HG02981 (cell line): ENCODE measurements around the gene VASP.

Experiments
- ATAC-seq: cut with Tn5 transposase; IDR thresholded peaks from one replicate; pipeline ENCODE4 v1.9.1; 2021; ENCODE audit warnings: mild to moderate bottlenecking, moderate library complexity; ENCODE audit not compliant: unreplicated experiment

Gene VASP

DNA sequence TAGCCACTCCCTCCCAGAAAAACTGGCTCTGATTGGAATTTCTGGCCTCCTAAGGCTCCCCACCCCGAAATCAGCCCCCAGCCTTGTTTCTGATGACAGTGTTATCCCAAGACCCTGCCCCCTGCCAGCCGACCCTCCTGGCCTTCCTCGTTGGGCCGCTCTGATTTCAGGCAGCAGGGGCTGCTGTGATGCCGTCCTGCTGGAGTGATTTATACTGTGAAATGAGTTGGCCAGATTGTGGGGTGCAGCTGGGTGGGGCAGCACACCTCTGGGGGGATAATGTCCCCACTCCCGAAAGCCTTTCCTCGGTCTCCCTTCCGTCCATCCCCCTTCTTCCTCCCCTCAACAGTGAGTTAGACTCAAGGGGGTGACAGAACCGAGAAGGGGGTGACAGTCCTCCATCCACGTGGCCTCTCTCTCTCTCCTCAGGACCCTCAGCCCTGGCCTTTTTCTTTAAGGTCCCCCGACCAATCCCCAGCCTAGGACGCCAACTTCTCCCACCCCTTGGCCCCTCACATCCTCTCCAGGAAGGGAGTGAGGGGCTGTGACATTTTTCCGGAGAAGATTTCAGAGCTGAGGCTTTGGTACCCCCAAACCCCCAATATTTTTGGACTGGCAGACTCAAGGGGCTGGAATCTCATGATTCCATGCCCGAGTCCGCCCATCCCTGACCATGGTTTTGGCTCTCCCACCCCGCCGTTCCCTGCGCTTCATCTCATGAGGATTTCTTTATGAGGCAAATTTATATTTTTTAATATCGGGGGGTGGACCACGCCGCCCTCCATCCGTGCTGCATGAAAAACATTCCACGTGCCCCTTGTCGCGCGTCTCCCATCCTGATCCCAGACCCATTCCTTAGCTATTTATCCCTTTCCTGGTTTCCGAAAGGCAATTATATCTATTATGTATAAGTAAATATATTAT lies 33.3 kb upstream of the VASP start:
- no peak for ATAC-seq

DNA sequence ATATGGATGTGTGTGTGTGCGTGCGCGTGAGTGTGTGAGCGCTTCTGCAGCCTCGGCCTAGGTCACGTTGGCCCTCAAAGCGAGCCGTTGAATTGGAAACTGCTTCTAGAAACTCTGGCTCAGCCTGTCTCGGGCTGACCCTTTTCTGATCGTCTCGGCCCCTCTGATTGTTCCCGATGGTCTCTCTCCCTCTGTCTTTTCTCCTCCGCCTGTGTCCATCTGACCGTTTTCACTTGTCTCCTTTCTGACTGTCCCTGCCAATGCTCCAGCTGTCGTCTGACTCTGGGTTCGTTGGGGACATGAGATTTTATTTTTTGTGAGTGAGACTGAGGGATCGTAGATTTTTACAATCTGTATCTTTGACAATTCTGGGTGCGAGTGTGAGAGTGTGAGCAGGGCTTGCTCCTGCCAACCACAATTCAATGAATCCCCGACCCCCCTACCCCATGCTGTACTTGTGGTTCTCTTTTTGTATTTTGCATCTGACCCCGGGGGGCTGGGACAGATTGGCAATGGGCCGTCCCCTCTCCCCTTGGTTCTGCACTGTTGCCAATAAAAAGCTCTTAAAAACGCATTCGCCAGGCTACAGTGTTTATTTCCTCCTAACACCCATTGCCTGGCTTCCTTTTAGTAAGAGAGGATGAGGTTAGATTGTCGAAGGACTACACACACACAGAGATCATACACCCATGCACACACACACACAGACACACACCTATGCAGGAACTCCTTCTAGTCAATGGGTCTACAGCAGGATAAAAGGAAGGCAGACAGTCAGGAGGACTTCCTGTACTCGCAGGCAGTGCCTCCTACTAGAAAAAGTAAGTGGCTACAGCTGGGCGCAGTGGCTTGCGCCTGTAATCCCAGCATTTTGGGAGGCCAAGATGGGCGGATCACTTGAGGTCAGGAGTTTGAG lies 32.4 kb upstream of the VASP start:
- no peak for ATAC-seq

DNA sequence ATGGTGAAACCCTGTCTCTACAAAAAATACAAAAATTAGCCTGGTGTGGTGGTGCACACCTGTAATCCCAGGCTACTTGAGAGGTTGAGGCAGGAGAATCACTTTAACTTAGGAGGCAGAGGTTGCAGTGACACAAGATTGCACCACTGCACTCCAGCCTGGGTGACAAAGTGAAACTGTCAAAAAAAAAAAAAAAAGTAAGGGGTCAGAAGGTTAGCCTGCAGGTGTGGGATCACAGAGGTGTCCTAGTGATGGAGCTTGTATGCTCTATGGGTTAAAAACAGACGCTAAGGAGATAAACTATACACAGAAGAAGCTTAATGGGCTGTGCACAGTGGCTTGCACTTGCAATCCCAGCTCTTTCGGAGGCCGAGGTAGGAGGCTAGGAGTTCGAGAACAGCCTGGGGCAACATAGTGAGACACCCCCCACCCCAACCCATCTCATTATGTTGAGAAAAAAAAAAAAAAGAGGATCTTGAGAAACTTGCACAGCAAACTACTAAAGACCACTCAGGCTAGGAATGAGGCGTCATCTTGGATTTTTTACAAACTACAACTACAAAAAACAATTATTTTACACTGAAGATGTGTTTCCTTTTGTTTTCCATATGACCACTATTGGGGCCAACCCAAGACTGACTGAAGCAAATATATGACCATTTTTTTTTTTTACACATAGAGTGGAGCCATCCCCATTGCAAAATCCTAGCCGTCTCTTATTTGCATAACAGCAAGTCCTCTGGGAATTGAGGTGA lies 31.6 kb upstream of the VASP start:
- ATAC-seq: no peak

- ATAC-seq: no peak
Measured at GRCh38 chr19:45476304-45476703, 31.0 kb upstream of the VASP start.

DNA sequence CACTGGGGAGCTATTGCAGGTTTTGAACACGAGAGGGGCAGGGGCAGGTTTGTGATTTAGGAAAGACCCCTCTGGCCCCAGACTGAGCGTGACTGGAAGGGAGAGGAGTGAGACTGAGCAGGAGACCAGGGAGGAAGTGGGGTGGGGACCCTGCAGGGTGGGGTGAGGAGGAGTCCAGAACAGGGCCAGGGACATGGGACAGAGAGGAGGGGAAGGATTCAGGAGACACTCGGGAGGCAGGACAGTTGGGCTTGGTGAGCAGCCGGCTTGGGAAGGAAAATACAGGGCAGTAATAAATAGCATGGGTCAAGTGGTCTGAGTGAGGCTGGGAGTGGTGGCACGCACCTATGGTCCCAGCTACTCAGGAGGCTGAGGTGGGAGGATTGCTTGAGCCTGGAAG lies 30.1 kb upstream of the VASP start:
- no peak for ATAC-seq

- ATAC-seq: no peak
Measured at GRCh38 chr19:45477713-45478453, 29.4 kb upstream of the VASP start.

DNA sequence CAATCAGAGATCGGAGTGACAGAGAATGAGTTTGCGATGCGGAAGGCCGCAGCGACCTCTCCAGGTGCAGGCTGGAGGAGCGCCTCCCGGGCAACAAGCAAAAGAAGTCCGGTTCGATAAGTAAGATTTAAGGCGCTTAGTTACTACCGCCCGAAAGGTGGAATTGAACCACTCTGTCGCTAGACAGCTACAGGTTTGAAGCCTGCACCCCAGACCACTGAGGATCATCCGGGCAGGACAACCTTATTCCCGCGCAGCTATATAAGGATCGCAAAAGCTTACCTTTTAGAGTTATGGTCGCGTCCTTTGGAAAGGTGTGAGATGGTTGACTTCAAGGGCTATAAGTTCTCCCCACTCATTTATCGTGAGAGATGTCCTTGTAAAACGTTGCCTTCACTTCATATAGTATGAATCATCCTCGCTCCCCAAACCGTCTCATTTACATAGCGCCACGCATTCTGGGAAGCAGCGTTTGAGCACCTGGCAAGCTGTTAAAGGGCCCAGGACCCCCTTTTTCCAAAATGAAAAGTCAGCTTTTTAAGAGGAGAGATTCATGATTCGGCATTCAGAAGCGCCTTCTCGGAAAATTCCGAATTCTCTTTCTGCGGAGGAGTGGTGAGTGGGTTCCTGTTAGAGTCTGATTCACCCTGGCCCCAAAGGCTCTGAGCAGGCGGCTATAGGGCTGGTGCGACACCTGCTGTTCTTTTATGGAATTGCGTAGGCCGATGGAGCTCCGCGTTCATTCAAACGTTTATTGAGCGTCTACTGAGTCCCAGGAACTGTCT lies 28.6 kb upstream of the VASP start:
- peak; percentile 69 for ATAC-seq

GRCh38 chr19:45483033-45483432 lies 24.2 kb upstream of the VASP start:
- no peak for ATAC-seq

DNA sequence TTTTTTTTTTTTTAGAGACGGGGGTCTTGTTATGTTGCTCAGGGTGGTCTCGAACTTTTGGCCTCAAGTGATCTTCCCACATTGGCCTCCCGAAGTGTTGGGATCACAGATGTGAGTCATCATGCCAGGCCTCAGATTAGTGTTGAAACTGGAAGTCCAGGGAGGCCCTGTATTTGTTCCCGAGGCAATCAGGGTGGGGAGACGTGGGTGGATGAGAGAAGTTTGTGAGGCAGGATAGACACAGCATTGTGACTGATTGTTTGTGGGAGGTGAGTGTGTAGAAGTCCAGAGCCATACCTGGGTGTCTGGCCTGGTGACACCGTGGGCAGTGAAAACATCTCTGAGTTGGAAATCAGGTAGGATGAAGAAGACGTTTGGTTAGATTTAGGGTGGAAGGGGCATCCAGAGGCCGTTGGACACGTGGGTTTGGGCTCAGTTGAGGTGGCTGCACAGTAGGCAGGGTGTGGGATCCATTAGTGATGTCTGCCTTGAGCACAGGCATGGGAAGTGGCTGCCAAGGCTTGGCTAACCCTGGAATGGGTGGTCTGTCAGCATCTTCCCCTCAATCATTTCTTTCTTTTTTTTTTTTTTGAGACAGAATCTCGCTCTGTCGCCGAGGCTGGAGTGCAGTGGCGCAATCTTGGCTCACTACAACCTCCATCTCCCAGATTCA lies 22.9 kb upstream of the VASP start:
- ATAC-seq: no peak

- peak; percentile 96 for ATAC-seq
Measured at GRCh38 chr19:45485305-45486077, 21.8 kb upstream of the VASP start.

- ATAC-seq: no peak
Measured at GRCh38 chr19:45488708-45489107, 18.6 kb upstream of the VASP start.

- ATAC-seq: no peak
Measured at GRCh38 chr19:45489216-45489855, 17.9 kb upstream of the VASP start.

GRCh38 chr19:45492137-45492626 lies 15.1 kb upstream of the VASP start:
- no peak for ATAC-seq

- no peak for ATAC-seq
Measured at GRCh38 chr19:45492627-45493470, 14.4 kb upstream of the VASP start.

DNA sequence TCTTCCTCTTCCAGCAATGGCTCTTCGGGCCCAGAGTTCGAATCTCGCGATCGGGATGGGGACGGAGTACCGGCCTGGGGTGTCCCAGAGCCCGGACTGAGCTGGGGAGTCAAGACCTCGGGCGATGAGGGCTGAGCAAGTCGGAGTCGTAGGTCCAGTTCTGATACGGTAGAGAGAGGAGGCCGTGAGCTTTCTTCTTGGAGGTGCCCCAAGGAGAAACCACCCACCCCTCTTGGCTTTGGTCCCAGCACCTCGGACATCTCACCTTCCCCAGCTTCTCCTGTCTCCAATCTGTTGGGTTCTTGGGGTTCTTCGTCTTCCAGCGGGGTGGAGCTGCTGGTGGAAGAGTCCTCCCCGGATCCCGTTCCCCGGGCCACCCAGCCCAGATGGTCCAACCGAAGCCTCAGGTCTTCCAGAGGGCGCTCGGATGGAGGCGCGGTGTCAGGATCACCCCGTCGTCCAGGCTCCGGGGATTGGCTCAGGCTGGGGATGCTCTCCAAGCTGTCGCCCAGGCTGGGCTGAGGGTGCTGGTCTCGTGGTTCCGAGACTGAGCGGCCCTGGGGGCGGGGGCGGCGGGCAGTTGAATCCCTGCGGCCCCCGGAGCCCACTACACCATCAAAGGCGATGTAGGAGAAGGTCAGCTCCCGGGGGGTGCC lies 12.9 kb upstream of the VASP start:
- no peak for ATAC-seq

- no peak for ATAC-seq
Measured at GRCh38 chr19:45495178-45495577, 12.1 kb upstream of the VASP start.
